Rectal smooth muscle tissue (tissue), 1 donor: ENCODE data around the gene BMPR1B.

Experiments used
- H3K27ac ChIP-seq: one replicate; pipeline ENCODE4 v1.7.0; 2013; ENCODE audit warnings: low read depth, low read length, inconsistent platforms
- H3K27me3 ChIP-seq: one replicate; pipeline ENCODE4 v1.7.0; 2013; ENCODE audit warnings: low read length; ENCODE audit not compliant: control insufficient read depth, insufficient read depth
- H3K36me3 ChIP-seq: one replicate; pipeline ENCODE4 v1.7.0; 2013; ENCODE audit warnings: low read length; ENCODE audit not compliant: control insufficient read depth, insufficient read depth
- H3K4me1 ChIP-seq: one replicate; pipeline ENCODE4 v1.7.0; 2013; ENCODE audit warnings: low read length; ENCODE audit not compliant: control insufficient read depth, insufficient read depth
- H3K4me3 ChIP-seq: one replicate; pipeline ENCODE4 v1.7.0; 2013; ENCODE audit warnings: low read length
- H3K9ac ChIP-seq: one replicate; pipeline ENCODE4 v1.7.0; 2013; ENCODE audit warnings: low read length

BMPR1B gene

DNA sequence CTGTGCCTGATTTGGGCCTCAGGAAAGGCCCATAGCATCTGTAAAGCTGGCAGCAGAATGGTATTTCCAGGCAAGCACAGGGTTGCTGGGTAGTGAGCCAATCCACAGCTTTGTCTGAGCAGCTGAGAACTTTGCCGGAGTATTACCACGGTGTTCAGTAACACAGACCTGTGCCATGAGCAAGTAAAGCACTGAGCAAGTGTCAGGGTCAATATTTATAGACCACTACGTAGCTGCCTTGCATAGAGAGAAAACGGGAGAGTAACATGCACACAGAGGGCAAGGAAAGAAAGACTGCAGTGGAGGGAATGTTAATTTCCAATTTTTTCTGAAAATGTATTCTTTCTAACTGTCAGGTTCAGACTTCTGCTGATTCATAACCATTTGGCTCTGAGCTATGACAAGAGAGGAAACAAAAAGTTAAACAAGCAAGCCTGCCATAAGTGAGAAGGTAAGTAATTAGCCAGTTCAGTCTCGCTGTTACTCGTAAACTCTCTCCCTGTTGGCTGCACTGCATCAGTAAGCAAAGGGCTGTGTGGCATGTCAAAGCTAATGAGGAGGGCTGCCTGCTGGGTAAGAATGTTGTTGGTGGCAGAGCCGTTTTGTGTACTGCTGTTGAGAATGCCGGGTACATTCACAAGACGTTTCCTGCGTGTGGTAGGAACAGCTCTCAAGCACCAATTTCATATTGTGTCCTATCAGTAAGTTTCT, 238.1 kb downstream of the BMPR1B start:
- H3K27me3 ChIP-seq, result no peaks in the 10 kb centered on the region
- no peak overlapping the region for H3K9ac ChIP-seq
- peaks cover 7% of the 10 kb centered on the region for H3K4me1 ChIP-seq
- H3K27ac ChIP-seq, result no peak overlapping the region
- no peaks in the 10 kb centered on the region for H3K36me3 ChIP-seq
- H3K4me3 ChIP-seq, result no peak overlapping the region

DNA sequence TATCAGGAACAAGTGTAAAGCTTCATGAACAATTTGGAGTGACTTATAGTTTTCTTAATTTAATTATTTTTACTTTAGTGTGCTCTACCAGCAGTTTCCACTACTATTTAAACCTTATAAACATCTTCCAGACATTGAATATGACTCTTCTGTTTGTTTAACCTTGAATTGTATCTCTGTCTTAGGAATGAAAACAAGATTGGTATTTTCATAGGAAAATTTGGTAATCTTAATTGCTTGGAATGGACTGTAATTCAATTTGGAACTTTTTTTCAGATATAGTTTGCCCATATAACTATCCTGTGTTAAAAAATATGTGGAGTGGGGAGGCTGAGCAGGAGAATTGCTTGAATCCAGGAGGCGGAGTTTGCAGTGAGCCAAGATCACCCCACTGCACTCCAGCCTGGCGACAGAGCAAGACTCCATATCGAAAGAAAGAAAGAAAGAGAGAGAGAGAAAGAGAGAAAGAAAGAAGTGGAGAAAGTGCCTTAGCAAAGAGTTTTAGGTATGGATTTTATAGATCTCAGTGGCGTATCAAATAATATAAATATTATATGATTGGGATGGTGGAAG, 242.4 kb downstream of the BMPR1B start:
- no peaks in the 10 kb centered on the region for H3K36me3 ChIP-seq
- H3K4me3 ChIP-seq, result no peak overlapping the region
- H3K27ac ChIP-seq, result no peak overlapping the region

DNA sequence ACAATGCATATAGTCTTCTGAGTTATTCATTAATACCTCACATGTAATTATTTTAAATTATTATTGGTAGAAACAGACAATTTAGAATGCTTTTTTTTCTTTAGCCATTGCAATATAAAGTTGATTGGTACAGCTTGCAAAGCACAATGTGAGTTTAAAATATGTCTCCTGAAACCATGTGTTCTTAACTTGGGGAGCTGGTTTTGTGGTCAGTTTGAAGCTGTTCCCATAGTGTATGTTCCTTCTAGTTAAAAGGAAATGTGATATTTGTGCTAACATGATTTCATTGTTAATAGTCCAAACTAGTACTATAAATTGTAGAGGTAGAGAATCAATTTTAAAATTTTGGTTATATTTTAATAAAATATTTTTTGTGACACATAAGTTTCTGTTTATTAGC, 247.2 kb downstream of the BMPR1B start:
- Histone ChIP-seq H3K27me3 (no peaks in the 10 kb centered on the region), H3K36me3 (no peaks in the 10 kb centered on the region), H3K9ac (no peak overlapping the region), H3K27ac (no peak overlapping the region), H3K4me3 (no peak overlapping the region), H3K4me1 (no peaks in the 10 kb centered on the region)

More for the DNA sequence above, 242.4 kb downstream of the BMPR1B start:
- Histone ChIP-seq H3K4me1 (peaks cover 7% of the 10 kb centered on the region), H3K9ac (no peak overlapping the region), H3K27me3 (no peaks in the 10 kb centered on the region)

DNA sequence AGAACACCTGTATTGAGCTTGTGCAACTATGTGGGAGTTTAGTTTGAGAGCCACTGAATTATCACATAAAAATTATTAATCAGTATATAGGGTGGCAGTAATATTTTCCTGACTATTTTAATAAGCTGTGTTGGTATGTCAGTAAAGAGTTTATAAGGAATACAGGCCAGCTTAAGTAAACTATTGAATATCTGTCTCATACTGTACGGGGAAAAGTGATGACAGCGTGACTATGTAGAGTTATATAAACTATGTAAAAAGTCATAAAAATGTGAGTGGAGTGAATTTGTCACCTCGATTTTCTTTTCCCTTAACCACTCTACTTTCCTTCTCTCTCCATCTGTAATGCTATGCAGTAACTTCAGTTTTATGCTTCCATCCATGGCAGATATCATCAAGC, 250.2 kb downstream of the BMPR1B start:
- H3K4me1 ChIP-seq, result no peaks in the 10 kb centered on the region
- no peak overlapping the region for H3K27ac ChIP-seq
- H3K4me3 ChIP-seq, result no peak overlapping the region

DNA sequence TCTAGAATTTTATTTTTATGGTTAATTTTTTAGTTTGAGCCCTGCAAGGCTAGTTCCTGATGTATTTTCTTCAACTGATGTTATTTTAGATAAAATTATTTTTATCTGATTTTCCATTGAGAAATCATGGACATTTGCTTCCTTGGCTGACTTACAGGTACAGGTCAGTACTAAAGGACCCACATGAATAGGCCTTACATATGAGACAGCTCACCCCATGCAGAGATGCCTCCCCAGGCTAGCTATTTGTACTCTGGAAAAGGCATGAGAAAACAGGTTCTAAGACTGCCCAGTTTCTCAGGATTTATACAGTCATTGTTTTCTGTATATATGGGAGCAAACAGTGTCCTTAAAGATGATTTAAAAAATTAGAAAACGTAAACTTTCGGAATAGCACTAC, 255.5 kb downstream of the BMPR1B start:
- no peaks in the 10 kb centered on the region for H3K4me1 ChIP-seq
- no peak overlapping the region for H3K4me3 ChIP-seq
- H3K27me3 ChIP-seq, result no peaks in the 10 kb centered on the region
- no peak overlapping the region for H3K9ac ChIP-seq
- H3K27ac ChIP-seq, result no peak overlapping the region
- H3K36me3 ChIP-seq, result no peaks in the 10 kb centered on the region

More for the DNA sequence above, 250.2 kb downstream of the BMPR1B start:
- Histone ChIP-seq H3K36me3 (no peaks in the 10 kb centered on the region), H3K9ac (no peak overlapping the region), H3K27me3 (no peaks in the 10 kb centered on the region)

DNA sequence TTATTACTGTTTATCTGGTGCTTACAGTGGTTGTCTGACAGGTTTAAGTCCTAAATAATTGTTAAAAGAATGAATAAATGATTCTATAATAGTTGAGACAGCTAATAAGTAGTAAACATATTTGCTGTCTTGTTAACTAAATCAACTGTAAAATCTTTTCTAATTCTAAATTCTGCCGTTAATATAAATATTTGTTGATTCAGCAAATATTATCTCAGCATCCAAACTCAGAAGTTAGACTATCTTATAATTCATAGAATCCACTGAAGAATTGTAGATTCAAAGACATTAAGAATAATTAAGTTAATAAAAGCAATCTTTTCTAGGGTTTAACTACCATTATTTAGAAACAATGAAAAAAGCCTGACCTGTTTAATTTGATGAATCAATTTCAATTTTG, 256.3 kb downstream of the BMPR1B start:
- H3K9ac ChIP-seq, result no peak overlapping the region
- H3K27ac ChIP-seq, result no peak overlapping the region
- H3K27me3 ChIP-seq, result no peaks in the 10 kb centered on the region
- H3K4me1 ChIP-seq, result no peaks in the 10 kb centered on the region
- H3K4me3 ChIP-seq, result no peak overlapping the region
- H3K36me3 ChIP-seq, result no peaks in the 10 kb centered on the region

DNA sequence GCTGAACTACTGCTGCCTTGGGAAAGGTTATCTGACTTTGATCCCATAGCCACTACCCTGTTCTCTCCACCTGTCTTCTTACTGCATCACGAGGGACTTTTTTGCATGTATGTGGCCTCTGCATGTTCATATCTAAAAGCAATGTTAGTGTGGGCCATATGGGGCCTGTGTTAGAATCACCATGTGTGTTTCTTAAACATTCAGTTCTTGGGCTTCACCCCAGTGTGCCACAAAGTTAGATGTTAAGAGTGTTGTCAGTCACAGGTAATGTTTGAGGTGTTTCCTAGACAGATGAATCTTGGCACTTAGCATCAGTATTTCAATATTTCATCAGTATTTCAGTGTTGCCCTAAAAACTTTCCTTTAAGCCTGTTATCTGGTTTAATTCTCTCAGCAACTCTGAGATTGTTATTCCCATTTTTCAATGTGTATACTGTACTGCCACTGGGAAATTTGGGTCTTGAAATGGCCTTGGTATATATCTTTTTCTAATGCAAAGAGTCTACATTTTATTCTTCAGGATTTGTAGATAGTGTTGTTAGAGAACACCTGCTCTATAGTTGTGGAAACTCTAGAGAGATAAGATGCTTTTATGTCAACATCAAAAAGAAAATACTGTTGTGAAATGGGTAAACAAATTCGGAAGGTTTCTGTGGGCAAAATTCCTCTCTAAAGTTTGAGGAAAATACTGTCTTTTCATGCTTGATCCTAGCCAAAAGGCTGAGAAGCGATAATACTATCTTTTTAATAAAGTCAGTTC, 259.7 kb downstream of the BMPR1B start:
- H3K4me1 ChIP-seq, result no peaks in the 10 kb centered on the region
- no peak overlapping the region for H3K27ac ChIP-seq
- no peak overlapping the region for H3K4me3 ChIP-seq
- no peaks in the 10 kb centered on the region for H3K36me3 ChIP-seq
- H3K9ac ChIP-seq, result no peak overlapping the region
- no peaks in the 10 kb centered on the region for H3K27me3 ChIP-seq

DNA sequence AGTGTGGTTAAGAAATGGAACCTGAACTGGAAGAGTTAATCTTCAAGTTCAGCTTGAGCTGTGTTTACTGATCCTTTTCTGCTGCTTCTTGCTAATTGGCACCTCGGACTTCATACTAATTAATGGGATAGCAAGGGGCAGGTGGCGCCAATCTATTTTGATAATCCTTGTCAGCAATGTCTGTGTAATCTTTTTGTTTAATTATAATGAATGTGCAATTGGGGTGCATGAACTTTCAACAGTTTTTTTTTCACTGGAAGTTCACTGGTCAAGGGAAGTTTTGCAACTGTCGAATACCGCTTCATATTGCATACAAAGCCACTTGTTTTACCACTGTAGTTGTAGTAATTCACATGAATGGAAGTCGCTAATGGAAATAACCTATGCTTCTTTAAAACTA, 261.0 kb downstream of the BMPR1B start:
- H3K27me3 ChIP-seq, result no peaks in the 10 kb centered on the region
- H3K36me3 ChIP-seq, result no peaks in the 10 kb centered on the region
- H3K9ac ChIP-seq, result no peak overlapping the region
- H3K4me3 ChIP-seq, result no peak overlapping the region
- no peak overlapping the region for H3K27ac ChIP-seq
- H3K4me1 ChIP-seq, result no peaks in the 10 kb centered on the region

DNA sequence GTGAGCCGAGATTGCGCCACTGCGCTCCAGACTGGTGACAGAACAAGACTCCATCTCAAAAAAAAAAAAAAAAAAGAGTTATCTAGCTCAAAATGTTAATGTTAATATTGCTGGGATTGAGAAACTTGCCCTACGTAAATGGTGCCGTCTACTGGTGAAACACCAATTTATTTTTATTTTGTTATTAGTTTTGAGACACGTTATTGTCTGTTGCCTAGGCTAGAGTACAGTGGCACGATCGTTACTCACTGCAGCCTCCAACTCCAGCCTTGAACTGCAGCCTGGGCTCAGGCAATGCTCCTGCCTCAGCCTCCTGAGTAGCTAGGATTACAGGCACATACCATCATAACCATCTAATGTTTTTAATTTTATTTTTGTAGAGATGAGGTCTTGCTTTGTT, 262.8 kb downstream of the BMPR1B start:
- H3K27ac ChIP-seq, result no peak overlapping the region
- H3K4me1 ChIP-seq, result no peaks in the 10 kb centered on the region
- H3K4me3 ChIP-seq, result no peak overlapping the region
- no peaks in the 10 kb centered on the region for H3K27me3 ChIP-seq
- no peaks in the 10 kb centered on the region for H3K36me3 ChIP-seq
- H3K9ac ChIP-seq, result no peak overlapping the region

DNA sequence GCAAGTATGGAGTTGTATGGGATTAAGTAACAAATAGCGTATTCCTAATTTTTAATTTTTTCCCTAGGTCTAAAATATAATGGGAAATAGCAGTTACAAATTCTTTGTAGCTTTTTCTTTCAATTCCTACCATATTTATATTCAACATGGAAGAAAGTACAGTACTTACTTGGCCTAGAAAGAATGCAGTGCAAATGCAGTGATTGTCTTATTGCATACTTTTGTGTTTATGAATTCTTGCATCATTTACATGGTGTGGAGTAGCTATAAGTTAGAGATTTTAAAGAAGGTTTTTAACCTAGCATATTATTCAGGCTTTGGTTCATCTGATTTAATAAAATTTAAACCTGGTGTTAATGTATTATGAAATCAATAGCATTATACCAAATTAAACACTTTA, 263.3 kb downstream of the BMPR1B start:
- Histone ChIP-seq H3K4me1 (no peaks in the 10 kb centered on the region), H3K36me3 (no peaks in the 10 kb centered on the region), H3K9ac (no peak overlapping the region), H3K27me3 (no peaks in the 10 kb centered on the region), H3K4me3 (no peak overlapping the region), H3K27ac (no peak overlapping the region)

DNA sequence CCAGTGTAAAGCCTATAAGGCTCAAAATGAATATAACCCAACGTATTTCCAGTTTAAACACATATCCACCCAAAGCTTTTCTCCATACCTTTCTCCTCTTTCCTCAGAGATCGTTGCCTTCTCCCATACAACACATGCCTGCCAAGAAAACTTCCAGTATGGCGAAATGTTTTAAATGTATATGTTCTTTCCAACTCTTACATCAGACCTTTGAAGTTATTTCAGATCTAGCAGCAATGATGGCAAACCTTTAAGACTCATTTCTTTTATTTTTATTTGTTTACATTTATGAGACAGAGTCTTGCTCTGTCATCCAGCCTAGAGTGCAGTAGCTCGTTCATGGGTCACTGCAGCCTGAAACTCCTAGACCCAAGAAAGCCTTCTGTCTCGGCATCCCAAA, 265.4 kb downstream of the BMPR1B start:
- H3K27ac ChIP-seq, result no peak overlapping the region
- H3K4me3 ChIP-seq, result no peak overlapping the region
- no peaks in the 10 kb centered on the region for H3K27me3 ChIP-seq
- no peaks in the 10 kb centered on the region for H3K4me1 ChIP-seq
- no peaks in the 10 kb centered on the region for H3K36me3 ChIP-seq
- no peak overlapping the region for H3K9ac ChIP-seq

DNA sequence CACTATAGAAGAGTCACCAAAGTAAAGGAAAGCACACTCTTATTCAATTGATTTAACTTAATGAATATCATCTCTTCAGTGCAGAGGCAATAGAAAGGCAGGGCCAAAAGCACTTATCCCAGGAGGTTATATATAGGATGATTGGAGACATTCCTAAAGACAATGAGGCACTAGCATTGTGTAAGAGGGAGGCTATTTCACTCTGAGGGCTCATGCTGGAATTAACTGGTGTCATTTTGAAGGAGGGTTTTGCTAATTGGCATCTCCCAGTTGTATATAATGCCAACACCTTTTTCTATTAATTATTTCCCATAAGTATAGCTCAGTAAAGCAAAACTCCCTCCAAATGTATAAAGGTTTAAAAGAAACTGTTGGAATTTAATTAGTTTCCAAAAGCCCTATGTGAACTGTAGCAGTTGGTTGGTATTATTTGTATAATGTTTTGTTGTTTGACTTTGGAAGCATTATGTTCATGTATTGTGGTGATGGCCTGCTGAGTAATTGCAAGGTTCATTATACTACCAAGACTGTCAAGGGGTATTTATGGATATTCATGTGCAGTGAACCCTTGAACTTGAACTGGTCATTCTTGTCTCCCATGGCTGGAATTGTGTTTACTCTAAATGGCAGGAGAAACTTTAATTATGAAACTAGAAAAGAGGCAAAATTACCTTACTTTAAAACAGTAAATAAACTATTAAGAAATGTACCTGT, 270.3 kb downstream of the BMPR1B start:
- Histone ChIP-seq H3K27ac (no peak overlapping the region), H3K4me3 (no peak overlapping the region), H3K4me1 (no peaks in the 10 kb centered on the region), H3K36me3 (no peaks in the 10 kb centered on the region), H3K27me3 (no peaks in the 10 kb centered on the region), H3K9ac (no peak overlapping the region)
